ENCODE results near the gene VSTM2A.

DNA sequence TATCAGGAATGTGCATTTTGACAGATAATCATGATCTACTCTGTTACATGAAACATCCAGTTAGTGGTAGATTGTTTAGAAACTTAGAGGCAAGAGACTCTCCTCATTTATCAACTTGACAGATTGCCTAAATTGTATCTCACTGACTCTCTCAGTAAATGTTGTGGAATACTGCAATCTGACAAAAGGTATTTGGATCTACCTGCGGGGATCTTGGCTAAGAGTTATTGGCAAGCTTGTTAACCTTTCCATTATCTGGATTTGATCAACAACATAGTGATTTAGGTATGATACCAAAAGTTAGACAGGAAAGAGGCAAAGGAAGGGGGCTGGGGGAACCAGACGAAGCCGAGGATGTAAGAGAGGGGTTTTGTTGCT, 2.0 kb downstream of the VSTM2A start:
- TF ChIP-seq ATF3 (IDR thresholded peaks at IDR 0.05) (no peak), CTCF (IDR thresholded peaks at IDR 0.05 in 2 of 3, conservative IDR thresholded peaks at IDR 0.05 in 1 of 3; ENCODE audit: borderline replicate concordance in 1 of 3, insufficient read depth in 1 of 3, low read depth in 2 of 3, low read length in 2 of 3) (no peak), POLR2AphosphoS5 (IDR thresholded peaks at IDR 0.05; ENCODE audit: low read depth, low read length) (no peak), SRF (IDR thresholded peaks at IDR 0.05; ENCODE audit: low read depth) (no peak), EZH2 (IDR thresholded peaks at IDR 0.05) (no peak)
- TF ChIP-seq, protein P1, sequence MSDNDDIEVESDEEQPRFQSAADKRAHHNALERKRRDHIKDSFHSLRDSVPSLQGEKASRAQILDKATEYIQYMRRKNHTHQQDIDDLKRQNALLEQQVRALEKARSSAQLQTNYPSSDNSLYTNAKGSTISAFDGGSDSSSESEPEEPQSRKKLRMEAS (IDR thresholded peaks at IDR 0.05) = no peak

All from HCT116 (cell line).